ENCODE data around the gene EFNA1. TPM values are rescaled to one million over a fixed set of nuclear protein-coding genes. Genes with fewer than 3 reads are reported as not detected.

EFNA1 gene
- total RNA-seq, 1 donor from 2014 or later = not detected

- ATAC-seq (ENCODE audit: low read depth) (peak; percentile 23), DNase-seq (no peak)
- ChIA-PET CTCF (interaction anchor here (0.7 to 4.5 kb wide), 23 partner anchors 11 to 531 kb away, joined by 3 to 49 read pairs (median 4); partner anchors contain the start of genes ADAM15, EFNA1 and SLC50A1), POLR2A (interaction anchor here (0.6 to 4.5 kb wide), 27 partner anchors 11 to 1443 kb away, joined by 3 to 63 read pairs (median 4); partner anchors contain the start of genes ADAM15, EFNA1, EFNA3 and MTX1)
- Mint-ChIP-seq H3K9me3 (no peaks in the 10 kb centered on the region), H3K27ac (peak within 1 kb of the TSS; percentile 98), H3K4me1 (peaks cover 32% of the 10 kb centered on the region), H3K36me3 (ENCODE audit: low read depth) (peaks cover 26% of the 10 kb centered on the region), H3K4me3 (peak within 1 kb of the TSS; percentile 99), H3K27me3 (no peaks in the 10 kb centered on the region)
- intact Hi-C loops (cut with micrococcal nuclease) = loop anchor here (1.0 to 10.0 kb wide), 6 partner anchors 33 to 619 kb away; partner anchors contain the start of genes ADAM15, CKS1B, DPM3 and SHC1
- TF ChIP-seq CTCF (IDR thresholded peaks at IDR 0.05) = no peak
These were observed 46.0 kb downstream of the EFNA1 start, which contains the start of gene TRIM46 for GRCh38 chr1:155173478-155174323. Gene TRIM46, plus strand, starts transcription at chr1:155173849. Its CDS starts 118 bp downstream, at chr1:155173967.

GRCh38 chr1:155174324-155175280 is 46.9 kb downstream of the EFNA1 start:
- intact Hi-C loops (cut with micrococcal nuclease) = loop anchor here (10.0 kb wide), 2 partner anchors 200 to 620 kb away; partner anchors contain the start of genes CKS1B, SHC1 and UBE2Q1
- H3K4me3 Mint-ChIP-seq = peak overlapping the region; percentile 99
- H3K27ac Mint-ChIP-seq = peak overlapping the region; percentile 32
- peaks cover 32% of the 10 kb centered on the region for H3K4me1 Mint-ChIP-seq
- ATAC-seq (ENCODE audit: low read depth) = no peak
- TF ChIP-seq CTCF (IDR thresholded peaks at IDR 0.05) = no peak
- peaks cover 18% of the 10 kb centered on the region for H3K36me3 Mint-ChIP-seq (ENCODE audit: low read depth)
- no peaks in the 10 kb centered on the region for H3K9me3 Mint-ChIP-seq
- H3K27me3 Mint-ChIP-seq = no peaks in the 10 kb centered on the region
- CTCF ChIA-PET = interaction anchor here (1.0 to 4.5 kb wide), 10 partner anchors 19 to 133 kb away, joined by 3 to 49 read pairs (median 6); partner anchors contain the start of genes MTX1 and SLC50A1
- POLR2A ChIA-PET = interaction anchor here (0.7 to 4.5 kb wide), 7 partner anchors 10 to 389 kb away, joined by 3 to 63 read pairs (median 4); partner anchors contain the start of genes ASH1L and SLC50A1
- DNase-seq = no peak

- POLR2A ChIA-PET = interaction anchor here (0.6 to 4.5 kb wide), 7 partner anchors 9 to 388 kb away, joined by 3 to 63 read pairs (median 4); partner anchors contain the start of genes ASH1L and SLC50A1
- ATAC-seq (ENCODE audit: low read depth) (no peak), DNase-seq (no peak)
- H3K27ac Mint-ChIP-seq = no peak overlapping the region
- CTCF ChIA-PET = interaction anchor here (0.8 to 4.5 kb wide), 10 partner anchors 10 to 134 kb away, joined by 3 to 49 read pairs (median 4); partner anchors contain the start of genes MTX1 and SLC50A1
- intact Hi-C loops (cut with micrococcal nuclease) = loop anchor here (10.0 kb wide), 2 partner anchors 201 to 621 kb away; partner anchors contain the start of genes CKS1B, SHC1 and UBE2Q1
- H3K27me3 Mint-ChIP-seq = no peaks in the 10 kb centered on the region
- H3K4me1 Mint-ChIP-seq = peaks cover 32% of the 10 kb centered on the region
- no peak overlapping the region for H3K4me3 Mint-ChIP-seq
- H3K9me3 Mint-ChIP-seq = no peaks in the 10 kb centered on the region
- peaks cover 11% of the 10 kb centered on the region for H3K36me3 Mint-ChIP-seq (ENCODE audit: low read depth)
- TF ChIP-seq CTCF (IDR thresholded peaks at IDR 0.05) = no peak
These were observed 47.7 kb downstream of the EFNA1 start for GRCh38 chr1:155175281-155175926.

- ATAC-seq (ENCODE audit: low read depth) (no peak), DNase-seq (no peak)
- H3K4me3 Mint-ChIP-seq = no peak overlapping the region
- H3K9me3 Mint-ChIP-seq = no peaks in the 10 kb centered on the region
- intact Hi-C loops (cut with micrococcal nuclease) = loop anchor here (1.0 to 10.0 kb wide), 6 partner anchors 17 to 621 kb away; partner anchors contain the start of genes CKS1B, MTX1, SHC1 and UBE2Q1
- no peaks in the 10 kb centered on the region for H3K27me3 Mint-ChIP-seq
- ChIA-PET CTCF (interaction anchor here (0.8 to 4.5 kb wide), 7 partner anchors 9 to 80 kb away, joined by 3 to 49 read pairs (median 4); partner anchors contain the start of genes MTX1 and SLC50A1), POLR2A (interaction anchor here (0.6 to 4.5 kb wide), 5 partner anchors 18 to 387 kb away, joined by 3 to 63 read pairs (median 4); partner anchors contain the start of genes ASH1L and SLC50A1)
- peaks cover 10% of the 10 kb centered on the region for H3K36me3 Mint-ChIP-seq (ENCODE audit: low read depth)
- TF ChIP-seq CTCF (IDR thresholded peaks at IDR 0.05) = no peak
- H3K4me1 Mint-ChIP-seq = peaks cover 32% of the 10 kb centered on the region
- H3K27ac Mint-ChIP-seq = no peak overlapping the region
These were observed 48.3 kb downstream of the EFNA1 start for GRCh38 chr1:155175927-155176371.
